Spleen (tissue), 11 donors: Measurements from ENCODE around the gene HIVEP1. TPM values are rescaled to one million over a fixed set of nuclear protein-coding genes. Genes with fewer than 3 reads are reported as not detected.

Experiments used
- DNase-seq: peaks from one replicate; pipeline ENCODE4 v3.0.0-alpha.2; 2020
- H3K27ac ChIP-seq, 8 donors: fragments of 200-600 bp; sonication (generic) in 7 of 8; 1 replicate in 4 of 8; 2 replicates in 4 of 8; pipeline versions ENCODE4 v1.5.0 to v1.8.0; 2016 to 2021; ENCODE audit warnings: inconsistent platforms in 4 of 8, mild to moderate bottlenecking in 4 of 8, moderate library complexity in 1 of 8
- H3K27me3 ChIP-seq, 7 donors: fragments of 200-600 bp; sonication (generic) in 6 of 7; replicated peaks in 1 of 7; 1 replicate in 4 of 7; 2 replicates in 3 of 7; pipeline versions ENCODE4 v1.5.0 to v1.8.0; 2016 to 2021; ENCODE audit warnings: inconsistent platforms in 3 of 7, mild to moderate bottlenecking in 1 of 7
- H3K36me3 ChIP-seq, 6 donors: fragments of 200-600 bp; sonication (generic) in 5 of 6; 1 replicate in 4 of 6; 2 replicates in 2 of 6; pipeline versions ENCODE4 v1.5.0 to v1.8.0; 2016 to 2021; ENCODE audit warnings: inconsistent platforms in 2 of 6
- H3K4me1 ChIP-seq, 6 donors: fragments of 200-600 bp; sonication (generic) in 5 of 6; 1 replicate in 3 of 6; 2 replicates in 3 of 6; pipeline versions ENCODE4 v1.5.0 to v1.8.0; 2016 to 2021; ENCODE audit warnings: inconsistent platforms in 3 of 6
- H3K4me3 ChIP-seq, 8 donors: fragments of 200-600 bp; sonication (generic) in 7 of 8; 1 replicate in 4 of 8; 2 replicates in 4 of 8; pipeline versions ENCODE4 v1.5.0 to v1.8.0; 2016 to 2021; ENCODE audit warnings: inconsistent platforms in 4 of 8, mild to moderate bottlenecking in 4 of 8, moderate library complexity in 2 of 8
- H3K9me3 ChIP-seq, 8 donors: fragments of 200-600 bp; sonication (generic) in 7 of 8; 1 replicate in 4 of 8; 2 replicates in 4 of 8; pipeline versions ENCODE4 v1.5.0 to v1.8.0; 2016 to 2021; ENCODE audit warnings: inconsistent platforms in 4 of 8
- POLR2A ChIP-seq, 3 donors: fragments of 450-650 bp; IDR thresholded peaks; one replicate each; pipeline ENCODE4 v1.5.1; 2017; ENCODE audit warnings: antibody characterized with exemption in 3 of 3, mild to moderate bottlenecking in 1 of 3
- POLR2AphosphoS5 ChIP-seq, 3 donors: sonication (generic); formaldehyde crosslinking; IDR thresholded peaks; one replicate each; pipeline ENCODE4 v1.5.1; 2017; ENCODE audit warnings: antibody characterized with exemption in 3 of 3
- WGBS, 5 donors: extraction: QIAGEN DNeasy Blood & Tissue Kit in 3 of 5; methylation state at CpG; one replicate each; pipeline versions ENCODE4 v1.1.5 to v1.1.7; 2013 to 2018; 5-methylcytosine and 5-hydroxymethylcytosine counted together
- intact Hi-C: fragments of 100-400 bp; cut with DNase I; formaldehyde crosslinking; loops from one replicate; pipeline ENCODE4 v1.15.0; 2023; ENCODE audit warnings: low total_unique reads
- polyA plus RNA-seq, 3 donors: library from polyadenylated mRNA; stranded (reverse); fragments of 200-250 nt; gene quantifications; one replicate each; pipeline ENCODE4 v1.2.1, GENCODE V29; 2013
- total RNA-seq, 7 donors: library from RNA; depleted of rRNA in 3 of 7; stranded (reverse); fragments of >200 nt in 3 of 7; fragmentation: NEBNext Ultra II Directional in 4 of 7; extraction: Animal tissue kit (Norgen Biotek cat#: 25700) in 4 of 7; gene quantifications; one replicate each; pipeline versions ENCODE4 v1.1.0 to v1.2.1, GENCODE V29; 2016 to 2021
- TF ChIP-seq, protein P1 (sequence below), 11 experiments: fragments of 200-600 bp in 7 of 11; fragments of 450-650 bp in 4 of 11; sonication (generic) in 4 of 11; IDR thresholded peaks in 8 of 11; conservative IDR thresholded peaks in 3 of 11; 1 replicate in 7 of 11; 2 replicates in 4 of 11; pipeline versions ENCODE4 v1.4.0 to v1.8.0; 2016 to 2021; ENCODE audit warnings: antibody characterized with exemption in 11 of 11, inconsistent platforms in 4 of 11, mild to moderate bottlenecking in 1 of 11
- donor health status: healthy with polysubstance abuse.
- donor health status: DM: no; HTN: no; CAD: no; lungs with moderate emphysema.
- donor health status: DM: no; HTN: no; CAD: no.
- donor health status: Bipolar disorder and iron deficiency.
- donor health status: healthy.
- donor health status: DM: no; HTN: no; CAD: no.
- donor health status: DM: yes; HTN: yes; CAD: no.

HIVEP1 gene
- total and polyA plus RNA-seq, 10 donors, result 2.8 to 64.1 (median 39.7) TPM

DNA sequence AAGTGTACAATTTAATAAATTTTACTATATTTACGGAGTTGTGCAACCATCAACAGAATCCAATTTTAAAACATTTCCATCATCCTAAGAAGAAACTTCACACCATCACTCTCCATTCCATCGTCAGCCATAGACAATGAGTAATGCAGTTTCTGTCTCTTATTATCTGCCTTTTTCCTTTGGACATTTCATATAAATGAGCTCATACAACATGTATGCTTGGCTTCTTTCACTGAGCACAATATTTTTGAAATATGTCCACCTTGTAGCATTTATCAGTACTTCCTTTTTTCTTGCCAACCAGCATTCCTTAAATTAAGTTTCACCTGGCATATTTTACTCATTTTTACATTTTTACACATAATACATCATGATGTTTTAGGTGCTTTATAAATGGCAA, 22.7 kb upstream of the HIVEP1 start:
- Histone ChIP-seq H3K9me3 (no peaks in the 10 kb centered on the region), H3K4me3 (no peak overlapping the region), H3K27ac (no peak overlapping the region), H3K36me3 (no peaks in the 10 kb centered on the region), H3K4me1 (no peaks in the 10 kb centered on the region), H3K27me3 (no peaks in the 10 kb centered on the region)
- intact Hi-C loops, result no loop called here
- TF ChIP-seq POLR2A (IDR thresholded peaks at IDR 0.05) (no peak), POLR2AphosphoS5 (IDR thresholded peaks at IDR 0.05) (no peak)
- TF ChIP-seq, protein P1, sequence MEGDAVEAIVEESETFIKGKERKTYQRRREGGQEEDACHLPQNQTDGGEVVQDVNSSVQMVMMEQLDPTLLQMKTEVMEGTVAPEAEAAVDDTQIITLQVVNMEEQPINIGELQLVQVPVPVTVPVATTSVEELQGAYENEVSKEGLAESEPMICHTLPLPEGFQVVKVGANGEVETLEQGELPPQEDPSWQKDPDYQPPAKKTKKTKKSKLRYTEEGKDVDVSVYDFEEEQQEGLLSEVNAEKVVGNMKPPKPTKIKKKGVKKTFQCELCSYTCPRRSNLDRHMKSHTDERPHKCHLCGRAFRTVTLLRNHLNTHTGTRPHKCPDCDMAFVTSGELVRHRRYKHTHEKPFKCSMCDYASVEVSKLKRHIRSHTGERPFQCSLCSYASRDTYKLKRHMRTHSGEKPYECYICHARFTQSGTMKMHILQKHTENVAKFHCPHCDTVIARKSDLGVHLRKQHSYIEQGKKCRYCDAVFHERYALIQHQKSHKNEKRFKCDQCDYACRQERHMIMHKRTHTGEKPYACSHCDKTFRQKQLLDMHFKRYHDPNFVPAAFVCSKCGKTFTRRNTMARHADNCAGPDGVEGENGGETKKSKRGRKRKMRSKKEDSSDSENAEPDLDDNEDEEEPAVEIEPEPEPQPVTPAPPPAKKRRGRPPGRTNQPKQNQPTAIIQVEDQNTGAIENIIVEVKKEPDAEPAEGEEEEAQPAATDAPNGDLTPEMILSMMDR (IDR thresholded peaks at IDR 0.05 in 8 of 11, conservative IDR thresholded peaks at IDR 0.05 in 3 of 11), result no peak
- no peak for DNase-seq
- WGBS, 5 donors, result 88 to 94% (median 90%) methylated on average over 2 of the region's 2 CpGs

DNA sequence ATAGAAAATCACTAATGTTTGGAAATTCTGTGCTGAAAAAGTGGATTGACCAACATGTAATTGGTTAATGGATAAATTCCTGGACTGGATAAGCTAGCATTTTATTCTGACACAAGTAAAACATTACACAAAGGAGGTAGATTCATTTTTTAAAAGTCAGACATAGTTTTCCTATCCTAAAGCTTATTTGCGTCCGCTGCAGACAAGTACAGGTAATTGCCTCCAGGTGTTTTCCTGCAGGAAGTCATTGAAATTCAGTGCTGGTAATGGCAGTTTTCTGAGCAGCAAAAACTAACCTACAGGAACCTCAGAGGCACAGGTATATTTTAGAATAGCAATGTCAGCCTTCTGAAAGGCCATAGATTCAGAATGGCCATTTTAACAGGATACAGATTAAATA, 20.0 kb upstream of the HIVEP1 start:
- no peaks in the 10 kb centered on the region for H3K4me1 ChIP-seq
- no peaks in the 10 kb centered on the region for H3K27me3 ChIP-seq
- no peak overlapping the region for H3K4me3 ChIP-seq
- no peak for DNase-seq
- 96 to 100% (median 97%) methylated on average over 2 of the region's 2 CpGs for WGBS, 5 donors
- intact Hi-C loops, result no loop called here
- H3K9me3 ChIP-seq, result no peaks in the 10 kb centered on the region
- H3K27ac ChIP-seq, result no peak overlapping the region
- TF ChIP-seq POLR2A (IDR thresholded peaks at IDR 0.05), result no peak
- TF ChIP-seq POLR2AphosphoS5 (IDR thresholded peaks at IDR 0.05), result no peak
- TF ChIP-seq, protein P1 (IDR thresholded peaks at IDR 0.05 in 8 of 11, conservative IDR thresholded peaks at IDR 0.05 in 3 of 11), result no peak
- H3K36me3 ChIP-seq, result no peaks in the 10 kb centered on the region

DNA sequence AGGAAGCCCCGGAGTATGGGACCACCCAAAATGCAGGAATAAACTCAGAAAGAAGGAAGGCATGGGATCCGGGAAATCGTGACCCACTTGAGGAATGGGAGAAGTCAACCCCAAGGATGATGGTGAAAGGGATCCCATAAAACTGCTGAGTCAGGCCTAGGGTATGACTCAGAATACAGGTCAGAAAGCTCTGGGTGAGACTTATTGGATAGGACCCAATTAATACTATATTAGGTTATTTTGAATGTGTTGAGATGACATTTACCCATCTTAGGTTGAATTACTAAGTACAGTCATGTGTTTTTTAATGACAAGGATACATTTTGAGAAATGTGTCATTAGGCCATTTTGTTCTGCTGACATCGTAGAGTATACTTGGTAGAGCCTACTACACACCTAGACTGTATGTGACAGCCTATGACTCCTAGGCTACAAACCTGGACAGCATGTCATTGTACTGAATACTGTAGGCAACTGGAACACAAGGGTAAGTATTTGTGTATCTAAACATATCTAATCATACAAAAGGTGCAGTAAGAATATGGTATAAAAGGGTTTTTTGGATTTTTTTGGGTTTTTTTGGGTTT, 17.1 kb upstream of the HIVEP1 start:
- no peak for TF ChIP-seq POLR2AphosphoS5 (IDR thresholded peaks at IDR 0.05)
- no peak for TF ChIP-seq POLR2A (IDR thresholded peaks at IDR 0.05)
- TF ChIP-seq, protein P1 (IDR thresholded peaks at IDR 0.05 in 8 of 11, conservative IDR thresholded peaks at IDR 0.05 in 3 of 11), result no peak
- intact Hi-C loops, result no loop called here
- Histone ChIP-seq H3K4me1 (no peaks in the 10 kb centered on the region), H3K27me3 (no peaks in the 10 kb centered on the region), H3K9me3 (no peaks in the 10 kb centered on the region), H3K27ac (no peak overlapping the region), H3K4me3 (no peak overlapping the region), H3K36me3 (no peaks in the 10 kb centered on the region)
- DNase-seq, result no peak
- 84 to 99% (median 95%) methylated on average over 4 of the region's 4 CpGs for WGBS, 5 donors

DNA sequence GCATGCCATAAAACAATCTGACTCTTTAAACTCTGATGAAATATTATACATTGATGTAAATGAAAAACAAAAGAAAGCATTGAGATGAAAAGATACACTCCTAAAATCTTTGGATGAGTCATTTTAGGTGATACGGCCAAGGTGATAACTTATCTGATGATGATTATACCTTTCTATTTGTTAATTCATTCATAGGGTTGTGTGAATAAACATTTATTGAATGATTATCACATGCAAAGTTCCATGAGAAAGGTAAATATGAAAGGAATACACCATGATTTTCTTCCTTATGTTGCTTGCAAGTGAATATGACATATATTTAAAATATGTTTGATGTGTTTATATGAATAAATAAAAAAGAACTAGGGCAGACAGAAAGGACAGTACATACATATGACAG, 15.4 kb upstream of the HIVEP1 start:
- TF ChIP-seq POLR2AphosphoS5 (IDR thresholded peaks at IDR 0.05), result no peak
- no peaks in the 10 kb centered on the region for H3K36me3 ChIP-seq
- 80 to 98% (median 91%) methylated on average over 1 of the region's 1 CpG for WGBS, 5 donors
- DNase-seq, result no peak
- no peak overlapping the region for H3K4me3 ChIP-seq
- intact Hi-C loops, result no loop called here
- no peaks in the 10 kb centered on the region for H3K4me1 ChIP-seq
- no peaks in the 10 kb centered on the region for H3K27me3 ChIP-seq
- H3K27ac ChIP-seq, result no peak overlapping the region
- no peaks in the 10 kb centered on the region for H3K9me3 ChIP-seq

DNA sequence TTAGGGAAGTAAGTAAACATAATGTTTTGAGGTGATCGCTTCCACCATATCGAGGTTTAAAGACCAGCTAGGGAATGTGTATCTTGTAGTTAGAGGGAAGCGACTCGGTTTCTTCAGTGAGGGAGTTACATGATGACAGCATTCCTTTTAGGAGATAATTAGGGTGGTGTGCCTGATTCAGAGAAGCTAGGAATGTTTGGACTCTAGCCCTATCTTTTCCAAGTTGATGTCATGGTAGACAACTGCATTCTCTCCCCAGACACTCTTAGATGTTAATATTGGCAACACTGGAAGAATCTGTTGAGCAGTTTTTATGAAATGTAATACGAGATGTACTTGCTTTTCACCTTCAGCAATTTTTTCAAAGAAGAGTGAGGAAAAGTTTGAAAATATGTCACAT, 12.9 kb upstream of the HIVEP1 start:
- DNase-seq, result no peak

More for the DNA sequence above, 12.9 kb upstream of the HIVEP1 start:
- Histone ChIP-seq H3K36me3 (no peaks in the 10 kb centered on the region), H3K4me3 (no peak overlapping the region), H3K27me3 (no peaks in the 10 kb centered on the region), H3K27ac (no peak overlapping the region), H3K4me1 (no peaks in the 10 kb centered on the region), H3K9me3 (no peaks in the 10 kb centered on the region)
- intact Hi-C loops, result no loop called here
- 93 to 97% (median 95%) methylated on average over 5 of the region's 5 CpGs for WGBS, 5 donors
- TF ChIP-seq POLR2AphosphoS5 (IDR thresholded peaks at IDR 0.05) (no peak), POLR2A (IDR thresholded peaks at IDR 0.05) (no peak)
- TF ChIP-seq, protein P1 (IDR thresholded peaks at IDR 0.05 in 8 of 11, conservative IDR thresholded peaks at IDR 0.05 in 3 of 11), result no peak
